Thyroid gland (tissue), 4 donors: ENCODE results near the gene CHMP1A. TPM values are rescaled to one million over a fixed set of nuclear protein-coding genes. Genes with fewer than 3 reads are reported as not detected.

Experiments
- DNase-seq, 2 donors: peaks; one replicate each; pipeline ENCODE4 v3.0.0-alpha.2; 2019
- H3K27ac ChIP-seq, 3 donors: fragments of 200-600 bp; sonication (generic); 1 replicate in 2 of 3; 2 replicates in 1 of 3; pipeline ENCODE4 v1.5.1; 2016 to 2019; ENCODE audit warnings: mild to moderate bottlenecking in 1 of 3, moderate library complexity in 1 of 3
- H3K27me3 ChIP-seq: fragments of 200-600 bp; sonication (generic); one replicate; pipeline ENCODE4 v1.5.1; 2019
- H3K36me3 ChIP-seq, 2 donors: fragments of 200-600 bp; sonication (generic); one replicate each; pipeline ENCODE4 v1.5.1; 2016 to 2019
- H3K4me1 ChIP-seq, 2 donors: fragments of 200-600 bp; sonication (generic); one replicate each; pipeline ENCODE4 v1.5.1; 2017 to 2019
- H3K4me3 ChIP-seq, 3 donors: fragments of 200-600 bp; sonication (generic); replicated peaks in 1 of 3; 1 replicate in 2 of 3; 2 replicates in 1 of 3; pipeline ENCODE4 v1.5.1; 2016; ENCODE audit warnings: mild to moderate bottlenecking in 1 of 3
- H3K9me3 ChIP-seq: fragments of 200-600 bp; sonication (generic); one replicate; pipeline ENCODE4 v1.5.1; 2017
- POLR2A ChIP-seq, 2 donors: fragments of 450-650 bp; IDR thresholded peaks; one replicate each; pipeline ENCODE4 v1.6.1; 2017; ENCODE audit warnings: antibody characterized with exemption in 2 of 2, mild to moderate bottlenecking in 2 of 2, moderate library complexity in 1 of 2
- WGBS, 2 donors: methylation state at CpG; one replicate each; pipeline ENCODE4 v1.1.5; 2017; 5-methylcytosine and 5-hydroxymethylcytosine counted together
- intact Hi-C: fragments of 100-400 bp; cut with DNase I; formaldehyde crosslinking; loops from one replicate; pipeline ENCODE4 v1.15.1; 2023
- total RNA-seq, 4 donors: library from RNA; depleted of rRNA; stranded (reverse); fragments of >200 nt; gene quantifications; one replicate each; pipeline ENCODE4 v1.2.3, GENCODE V29; 2016
- TF ChIP-seq, protein P1 (sequence below), 6 experiments: fragments of 200-600 bp in 3 of 6; fragments of 450-650 bp in 3 of 6; sonication (generic) in 3 of 6; IDR thresholded peaks; one replicate each; pipeline ENCODE4 v1.5.1; 2016 to 2019; ENCODE audit warnings: antibody characterized with exemption in 6 of 6, mild to moderate bottlenecking in 2 of 6, inconsistent platforms in 1 of 6, moderate library complexity in 1 of 6

Gene CHMP1A
- total RNA-seq, 4 donors from 2014 or later, result 66.8 to 95.1 (median 76.0) TPM

DNA sequence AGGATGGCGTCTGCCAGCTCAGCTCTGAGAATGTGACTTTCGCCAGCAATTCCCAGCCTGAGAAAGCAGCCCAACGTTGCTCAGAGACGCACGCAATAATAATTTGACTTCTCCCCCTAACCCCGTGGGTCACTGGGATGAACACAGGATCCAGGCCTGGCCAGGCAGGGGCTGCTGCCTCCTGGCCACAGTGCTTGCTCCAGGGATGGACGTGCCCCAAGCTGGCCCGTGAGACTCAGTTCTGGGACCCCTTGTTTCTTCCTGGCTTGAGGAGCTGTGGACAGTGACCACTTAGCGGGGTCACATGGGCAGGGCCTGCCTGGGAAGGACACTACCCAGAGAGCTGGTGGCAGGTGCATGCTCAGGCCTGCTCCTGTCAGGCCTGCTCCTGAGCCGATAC is 57.6 kb downstream of the CHMP1A start:
- TF ChIP-seq, protein P1, sequence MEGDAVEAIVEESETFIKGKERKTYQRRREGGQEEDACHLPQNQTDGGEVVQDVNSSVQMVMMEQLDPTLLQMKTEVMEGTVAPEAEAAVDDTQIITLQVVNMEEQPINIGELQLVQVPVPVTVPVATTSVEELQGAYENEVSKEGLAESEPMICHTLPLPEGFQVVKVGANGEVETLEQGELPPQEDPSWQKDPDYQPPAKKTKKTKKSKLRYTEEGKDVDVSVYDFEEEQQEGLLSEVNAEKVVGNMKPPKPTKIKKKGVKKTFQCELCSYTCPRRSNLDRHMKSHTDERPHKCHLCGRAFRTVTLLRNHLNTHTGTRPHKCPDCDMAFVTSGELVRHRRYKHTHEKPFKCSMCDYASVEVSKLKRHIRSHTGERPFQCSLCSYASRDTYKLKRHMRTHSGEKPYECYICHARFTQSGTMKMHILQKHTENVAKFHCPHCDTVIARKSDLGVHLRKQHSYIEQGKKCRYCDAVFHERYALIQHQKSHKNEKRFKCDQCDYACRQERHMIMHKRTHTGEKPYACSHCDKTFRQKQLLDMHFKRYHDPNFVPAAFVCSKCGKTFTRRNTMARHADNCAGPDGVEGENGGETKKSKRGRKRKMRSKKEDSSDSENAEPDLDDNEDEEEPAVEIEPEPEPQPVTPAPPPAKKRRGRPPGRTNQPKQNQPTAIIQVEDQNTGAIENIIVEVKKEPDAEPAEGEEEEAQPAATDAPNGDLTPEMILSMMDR (IDR thresholded peaks at IDR 0.05), result no peak
- no peak for TF ChIP-seq POLR2A (IDR thresholded peaks at IDR 0.05)
- H3K9me3 ChIP-seq, result no peaks in the 10 kb centered on the region
- 88 to 91% methylated on average over 7 to 10 of the region's 10 CpGs for WGBS, 2 donors
- no peak overlapping the region for H3K27ac ChIP-seq
- intact Hi-C loops, result no loop called here
- H3K27me3 ChIP-seq, result no peaks in the 10 kb centered on the region
- H3K4me1 ChIP-seq, result peaks cover 0 to 9% of the 10 kb centered on the region in 2 donors
- no peak overlapping the region for H3K4me3 ChIP-seq
- H3K36me3 ChIP-seq, result no peaks in the 10 kb centered on the region
- DNase-seq, result no peak

DNA sequence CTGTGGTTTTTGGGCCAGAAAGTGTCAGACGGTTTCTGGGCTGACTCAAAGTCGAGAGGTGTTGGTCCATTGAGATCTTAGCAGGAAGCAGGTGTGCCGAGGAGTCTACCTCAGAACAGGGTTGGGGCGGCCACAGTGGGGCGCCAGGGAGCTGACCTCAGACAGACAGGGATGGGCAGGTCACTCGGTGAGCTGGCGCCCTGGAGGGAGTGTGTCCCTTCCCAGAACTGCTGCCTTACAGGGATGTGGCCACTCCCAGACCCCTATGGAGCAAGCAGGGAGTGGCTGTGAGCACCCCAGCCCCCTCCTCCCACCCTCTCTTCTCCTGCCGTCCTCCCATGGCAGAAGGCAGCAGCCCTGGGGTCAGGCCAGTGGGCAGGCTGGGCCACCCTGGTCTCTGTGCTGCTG is 58.1 kb downstream of the CHMP1A start:
- 23 to 28% methylated on average over 2 to 5 of the region's 8 CpGs for WGBS, 2 donors
- H3K36me3 ChIP-seq, result no peaks in the 10 kb centered on the region
- no peak overlapping the region for H3K27ac ChIP-seq
- no peak overlapping the region for H3K4me3 ChIP-seq
- no peak for DNase-seq
- peaks cover 0 to 9% of the 10 kb centered on the region in 2 donors for H3K4me1 ChIP-seq
- no peaks in the 10 kb centered on the region for H3K27me3 ChIP-seq
- TF ChIP-seq POLR2A (IDR thresholded peaks at IDR 0.05), result no peak
- TF ChIP-seq, protein P1 (IDR thresholded peaks at IDR 0.05), result no peak
- intact Hi-C loops, result no loop called here
- no peaks in the 10 kb centered on the region for H3K9me3 ChIP-seq

DNA sequence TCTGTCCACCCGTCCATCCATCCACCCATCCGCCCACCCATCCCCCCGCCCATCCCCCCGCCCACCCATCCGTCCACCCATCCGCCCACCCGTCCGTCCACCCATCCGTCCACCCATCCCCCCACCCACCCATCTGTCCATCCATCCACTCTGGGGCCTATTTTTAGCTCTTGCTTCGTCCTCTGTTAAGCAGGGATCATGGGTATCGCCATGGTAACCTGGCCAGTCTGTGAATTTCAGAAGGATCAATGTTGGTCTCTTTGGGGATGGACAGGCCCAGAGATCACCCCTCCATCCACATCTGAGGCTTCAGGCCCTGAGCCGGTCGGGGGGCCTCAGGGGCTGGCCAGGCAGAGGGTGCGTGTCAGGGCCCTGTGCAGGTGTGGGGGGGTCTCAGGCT is 59.3 kb downstream of the CHMP1A start:
- H3K36me3 ChIP-seq, result no peaks in the 10 kb centered on the region
- no peaks in the 10 kb centered on the region for H3K9me3 ChIP-seq
- intact Hi-C loops, result no loop called here
- no peak overlapping the region for H3K4me3 ChIP-seq
- TF ChIP-seq POLR2A (IDR thresholded peaks at IDR 0.05), result no peak
- TF ChIP-seq, protein P1 (IDR thresholded peaks at IDR 0.05), result no peak
- H3K4me1 ChIP-seq, result peaks cover 0 to 9% of the 10 kb centered on the region in 2 donors
- H3K27ac ChIP-seq, result no peak overlapping the region
- no peak for DNase-seq
- 48 to 100% methylated on average over 2 to 4 of the region's 14 CpGs for WGBS, 2 donors
- no peaks in the 10 kb centered on the region for H3K27me3 ChIP-seq

DNA sequence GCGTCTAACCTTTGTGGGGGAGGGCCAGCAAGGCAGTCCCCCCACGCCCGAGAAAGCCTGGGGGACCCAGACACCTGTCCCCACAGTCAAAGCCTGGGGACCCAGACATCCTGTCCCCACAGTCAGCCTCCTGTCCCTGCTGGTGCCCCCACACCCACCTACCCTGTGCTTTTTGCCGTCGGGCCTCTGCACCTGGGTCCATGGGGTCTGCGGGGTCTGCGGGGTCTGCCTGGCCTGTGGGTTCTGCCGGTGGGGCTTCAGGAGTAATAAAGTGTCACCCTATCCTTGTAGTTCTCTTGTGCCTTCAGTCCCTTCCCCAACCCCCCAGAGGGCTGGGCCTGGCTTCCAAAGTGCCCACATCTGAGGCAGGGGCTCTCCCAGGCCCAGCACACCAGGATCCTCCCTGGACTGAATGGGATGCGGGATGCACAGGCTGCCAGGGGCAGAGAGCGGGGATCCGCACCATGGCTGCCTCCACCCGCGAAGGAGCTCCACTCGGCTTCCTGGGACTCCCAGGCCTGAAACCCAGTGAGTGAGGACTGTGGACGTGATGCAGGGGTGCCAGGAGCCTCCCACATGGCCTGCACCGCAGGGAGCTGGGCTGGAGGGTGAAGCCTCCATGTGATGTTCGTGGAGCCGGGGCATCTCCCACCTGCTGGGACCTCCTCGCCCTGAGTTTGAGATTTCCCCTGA is 60.4 kb downstream of the CHMP1A start:
- Histone ChIP-seq H3K36me3 (no peaks in the 10 kb centered on the region), H3K4me3 (no peak overlapping the region), H3K27me3 (no peaks in the 10 kb centered on the region), H3K4me1 (peaks cover 0 to 1% of the 10 kb centered on the region in 2 donors), H3K9me3 (no peaks in the 10 kb centered on the region), H3K27ac (no peak overlapping the region)
- WGBS, 2 donors, result 81 to 90% methylated on average over 12 of the region's 19 CpGs
- DNase-seq, result no peak
- TF ChIP-seq, protein P1 (IDR thresholded peaks at IDR 0.05), result no peak
- TF ChIP-seq POLR2A (IDR thresholded peaks at IDR 0.05), result no peak
- intact Hi-C loops, result no loop called here

DNA sequence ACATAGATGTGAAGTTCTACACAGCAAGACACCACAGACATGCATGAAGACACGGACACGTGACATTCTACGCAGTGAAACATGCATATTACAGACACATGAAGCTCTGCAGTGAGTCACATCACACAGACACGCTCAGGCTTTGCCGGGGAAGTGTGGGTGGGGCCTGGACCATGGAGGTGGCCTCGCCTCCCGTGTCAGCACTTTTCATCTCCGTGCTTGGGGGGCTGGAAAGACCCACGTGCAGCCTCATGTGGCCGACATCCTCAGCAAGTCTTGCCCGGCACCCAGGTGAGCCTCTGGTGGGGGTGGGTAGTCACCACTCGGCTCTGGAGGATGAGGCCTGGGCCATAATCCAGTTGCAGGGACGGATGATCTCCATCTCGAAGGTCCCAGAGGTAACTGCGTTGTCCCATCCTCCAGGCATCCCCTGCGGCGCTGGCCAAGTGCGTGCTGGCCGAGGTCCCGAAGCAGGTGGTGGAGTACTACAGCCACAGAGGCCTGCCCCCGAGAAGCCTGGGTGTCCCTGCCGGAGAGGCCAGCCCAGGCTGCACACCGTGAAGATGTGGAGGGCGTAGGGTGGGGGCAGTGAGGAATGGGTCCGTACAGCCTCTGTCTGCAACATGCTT is 61.3 kb downstream of the CHMP1A start:
- H3K27me3 ChIP-seq, result no peaks in the 10 kb centered on the region
- H3K9me3 ChIP-seq, result no peaks in the 10 kb centered on the region
- H3K4me3 ChIP-seq, result no peak overlapping the region
- no peak for DNase-seq
- 90 to 91% methylated on average over 7 to 8 of the region's 25 CpGs for WGBS, 2 donors
- intact Hi-C loops, result no loop called here
- H3K36me3 ChIP-seq, result no peaks in the 10 kb centered on the region
- TF ChIP-seq, protein P1 (IDR thresholded peaks at IDR 0.05), result no peak
- TF ChIP-seq POLR2A (IDR thresholded peaks at IDR 0.05), result no peak
- no peaks in the 10 kb centered on the region for H3K4me1 ChIP-seq
- H3K27ac ChIP-seq, result no peak overlapping the region
